GM12874 (cell line): ENCODE data around the gene BRWD1.

ENCODE experiments used
- TF ChIP-seq, protein P1 (sequence below): IDR thresholded peaks from 2 replicates; pipeline ENCODE4 v1.5.1; 2011; ENCODE audit warnings: low read depth, mild to moderate bottlenecking, control low read depth, low read length, moderate library complexity; ENCODE audit not compliant: insufficient read depth

BRWD1 gene

DNA sequence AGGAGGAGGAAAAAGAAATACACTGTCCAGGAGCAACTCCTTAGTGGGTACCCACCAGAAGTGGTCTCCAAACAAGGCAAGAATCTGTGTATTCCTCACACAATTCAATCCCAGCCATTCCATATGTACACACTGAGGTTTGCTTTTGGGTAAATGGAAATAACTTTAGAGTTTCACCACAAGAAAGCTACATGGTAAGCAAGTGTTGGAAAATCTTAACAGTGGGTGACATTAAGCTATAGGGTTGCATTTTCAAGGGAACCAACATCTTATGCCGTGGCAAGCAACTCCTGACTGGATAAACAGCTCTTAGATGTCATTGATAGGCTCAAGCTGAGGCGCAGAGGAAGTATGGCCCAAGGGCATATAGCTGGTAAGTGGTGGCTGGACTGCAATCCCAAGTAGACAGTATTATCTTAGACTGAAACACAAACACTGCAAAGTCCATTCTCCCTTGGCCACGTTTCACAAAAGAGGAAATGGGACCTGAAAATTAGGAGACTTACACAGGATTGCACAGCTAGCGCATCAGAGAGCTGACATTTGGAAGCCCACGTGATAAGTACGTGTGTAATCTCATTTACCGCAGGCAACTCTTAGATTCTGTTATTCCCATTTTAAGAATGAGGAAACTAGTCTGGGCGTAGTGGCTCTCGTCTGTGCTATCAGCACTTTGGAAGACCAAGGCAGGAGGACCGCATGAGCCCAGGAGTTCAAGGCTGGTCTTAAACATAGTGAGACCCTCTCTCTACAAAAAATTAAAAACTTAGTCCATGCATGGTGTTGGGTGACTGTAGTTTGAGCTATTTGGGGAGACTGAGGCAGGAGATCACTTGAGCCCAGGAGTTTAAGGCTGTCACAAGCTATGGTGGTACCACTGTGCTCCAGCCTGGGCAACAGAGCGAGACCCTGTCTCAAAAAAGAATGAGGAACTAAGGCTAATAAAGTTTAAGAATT lies 4.0 kb upstream of the BRWD1 start:
- TF ChIP-seq, protein P1, sequence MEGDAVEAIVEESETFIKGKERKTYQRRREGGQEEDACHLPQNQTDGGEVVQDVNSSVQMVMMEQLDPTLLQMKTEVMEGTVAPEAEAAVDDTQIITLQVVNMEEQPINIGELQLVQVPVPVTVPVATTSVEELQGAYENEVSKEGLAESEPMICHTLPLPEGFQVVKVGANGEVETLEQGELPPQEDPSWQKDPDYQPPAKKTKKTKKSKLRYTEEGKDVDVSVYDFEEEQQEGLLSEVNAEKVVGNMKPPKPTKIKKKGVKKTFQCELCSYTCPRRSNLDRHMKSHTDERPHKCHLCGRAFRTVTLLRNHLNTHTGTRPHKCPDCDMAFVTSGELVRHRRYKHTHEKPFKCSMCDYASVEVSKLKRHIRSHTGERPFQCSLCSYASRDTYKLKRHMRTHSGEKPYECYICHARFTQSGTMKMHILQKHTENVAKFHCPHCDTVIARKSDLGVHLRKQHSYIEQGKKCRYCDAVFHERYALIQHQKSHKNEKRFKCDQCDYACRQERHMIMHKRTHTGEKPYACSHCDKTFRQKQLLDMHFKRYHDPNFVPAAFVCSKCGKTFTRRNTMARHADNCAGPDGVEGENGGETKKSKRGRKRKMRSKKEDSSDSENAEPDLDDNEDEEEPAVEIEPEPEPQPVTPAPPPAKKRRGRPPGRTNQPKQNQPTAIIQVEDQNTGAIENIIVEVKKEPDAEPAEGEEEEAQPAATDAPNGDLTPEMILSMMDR: no peak

DNA sequence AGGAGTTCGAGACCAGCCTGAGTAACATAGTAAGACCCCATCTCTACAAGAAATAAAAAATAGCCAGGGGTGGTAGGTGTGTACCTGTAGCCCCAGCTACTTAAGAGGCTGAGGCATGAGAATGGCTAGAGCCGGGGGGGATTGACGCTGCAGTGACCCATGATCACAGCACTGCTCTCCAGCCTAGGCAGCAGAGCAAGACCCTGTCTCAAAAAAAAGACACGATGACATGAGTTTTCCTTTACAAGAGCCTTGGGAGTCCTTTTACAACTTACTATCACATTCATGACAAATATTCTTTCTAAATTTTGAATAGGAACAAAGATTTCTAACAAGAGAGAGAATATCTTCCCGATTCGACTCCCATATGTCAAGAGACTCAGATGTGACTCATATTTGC lies 3.3 kb upstream of the BRWD1 start:
- TF ChIP-seq, protein P1: no peak

DNA sequence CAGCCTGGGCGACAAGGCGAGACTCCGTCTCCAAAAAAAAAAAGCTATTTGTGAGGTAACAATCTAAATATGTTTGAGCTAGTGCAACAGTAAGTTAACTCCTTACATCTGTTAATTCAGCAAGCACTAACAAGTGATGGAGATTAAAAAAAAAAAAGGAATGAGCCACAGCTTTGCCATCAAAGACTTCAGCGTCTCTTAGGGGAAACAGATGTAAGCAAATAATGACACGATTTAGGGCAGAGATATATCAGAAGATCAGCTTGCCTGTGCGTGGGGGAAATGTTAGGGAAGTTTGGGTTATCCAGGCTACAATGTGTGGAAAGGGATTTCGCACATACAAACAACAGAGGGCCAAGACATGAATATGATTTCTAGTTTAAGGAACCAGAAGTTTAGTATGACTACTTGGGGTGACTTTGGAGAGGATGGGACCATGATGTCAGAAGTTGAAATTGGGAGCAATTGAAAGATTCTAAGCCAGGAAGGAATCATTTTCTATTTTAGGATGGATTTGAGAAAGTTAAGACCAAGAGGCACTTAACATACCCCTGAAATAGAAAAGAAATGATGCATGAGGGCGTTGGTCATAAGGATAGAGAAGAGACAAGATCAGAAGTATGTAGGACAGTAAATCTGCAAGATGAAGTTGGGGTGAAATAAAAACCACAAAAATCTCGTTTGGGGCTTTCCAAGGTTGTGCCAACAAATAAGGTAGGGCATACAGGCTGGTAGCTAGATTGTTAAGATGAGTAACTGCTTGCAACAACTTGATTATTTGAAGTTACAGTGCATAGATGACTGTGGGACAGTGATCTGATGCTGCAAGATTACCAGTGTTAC lies 2.4 kb upstream of the BRWD1 start:
- TF ChIP-seq, protein P1: no peak

DNA sequence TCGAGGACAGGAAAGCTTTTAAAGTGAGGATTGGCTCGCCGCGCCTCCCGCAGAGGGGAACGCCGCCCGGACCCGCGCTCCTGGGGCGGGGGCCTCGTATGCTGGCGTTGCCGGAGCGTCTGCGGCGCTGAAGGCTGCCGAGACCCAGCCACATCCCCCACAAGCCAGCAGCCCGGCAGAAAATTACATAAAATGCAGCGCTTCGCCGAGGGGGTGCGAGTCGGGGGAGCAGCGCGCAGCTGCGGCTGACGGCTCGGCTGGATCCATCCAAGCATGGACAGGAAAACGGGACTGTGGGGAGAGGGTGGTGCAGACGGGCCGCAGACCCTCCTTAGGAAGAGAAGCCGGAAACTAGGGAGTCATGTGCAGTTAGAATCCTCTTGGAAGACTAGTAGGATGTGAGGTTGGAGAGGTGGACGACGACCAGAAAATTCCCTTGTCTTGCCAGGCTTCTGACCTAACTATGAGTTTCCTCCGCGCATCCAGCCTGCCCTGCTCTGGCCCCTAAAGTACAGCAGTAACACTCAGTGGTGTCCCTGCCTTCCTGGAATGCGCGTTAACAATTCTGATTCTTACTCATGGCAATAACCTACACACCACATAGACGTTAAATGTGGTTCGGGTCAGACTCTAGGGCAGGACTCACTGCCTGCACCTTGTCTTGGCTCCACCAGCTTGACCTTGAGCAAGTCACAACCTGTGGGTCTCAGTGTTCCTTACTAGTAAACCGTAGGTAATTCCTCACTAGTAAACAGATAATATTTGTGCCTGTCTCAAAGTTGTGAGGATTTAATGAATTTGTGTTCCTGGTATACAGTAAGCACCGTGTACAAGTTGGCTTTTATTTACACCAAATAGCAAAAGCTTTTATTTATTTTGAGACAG lies 953 bp upstream of the BRWD1 start:
- TF ChIP-seq, protein P1: no peak

DNA sequence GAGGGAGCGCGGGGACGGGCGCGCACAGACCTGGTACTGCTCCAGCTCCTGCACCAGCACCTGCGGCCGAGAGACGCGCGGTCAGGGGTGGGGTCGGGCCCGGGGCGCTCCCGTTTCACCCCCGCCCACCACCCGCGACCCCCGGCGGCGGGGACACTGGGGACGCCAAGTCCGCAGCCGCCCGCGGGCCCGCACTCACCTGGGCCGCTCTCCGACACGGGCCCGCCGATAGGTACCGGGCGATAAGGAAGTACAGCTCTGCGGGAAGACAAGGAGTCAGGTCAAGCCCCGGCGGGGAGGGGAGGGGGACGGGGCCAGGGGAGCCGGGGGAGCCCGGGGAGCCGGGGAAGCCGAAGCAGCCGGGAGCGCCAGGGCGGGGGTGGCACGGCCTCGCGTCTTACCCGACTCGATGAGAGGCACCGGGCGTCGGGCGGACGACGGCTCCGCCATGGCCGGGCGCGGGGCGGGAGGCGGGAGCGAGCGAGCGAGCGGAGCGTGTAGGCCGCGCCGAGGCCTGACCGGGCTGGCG lies 326 bp downstream of the BRWD1 start:
- TF ChIP-seq, protein P1: no peak

DNA sequence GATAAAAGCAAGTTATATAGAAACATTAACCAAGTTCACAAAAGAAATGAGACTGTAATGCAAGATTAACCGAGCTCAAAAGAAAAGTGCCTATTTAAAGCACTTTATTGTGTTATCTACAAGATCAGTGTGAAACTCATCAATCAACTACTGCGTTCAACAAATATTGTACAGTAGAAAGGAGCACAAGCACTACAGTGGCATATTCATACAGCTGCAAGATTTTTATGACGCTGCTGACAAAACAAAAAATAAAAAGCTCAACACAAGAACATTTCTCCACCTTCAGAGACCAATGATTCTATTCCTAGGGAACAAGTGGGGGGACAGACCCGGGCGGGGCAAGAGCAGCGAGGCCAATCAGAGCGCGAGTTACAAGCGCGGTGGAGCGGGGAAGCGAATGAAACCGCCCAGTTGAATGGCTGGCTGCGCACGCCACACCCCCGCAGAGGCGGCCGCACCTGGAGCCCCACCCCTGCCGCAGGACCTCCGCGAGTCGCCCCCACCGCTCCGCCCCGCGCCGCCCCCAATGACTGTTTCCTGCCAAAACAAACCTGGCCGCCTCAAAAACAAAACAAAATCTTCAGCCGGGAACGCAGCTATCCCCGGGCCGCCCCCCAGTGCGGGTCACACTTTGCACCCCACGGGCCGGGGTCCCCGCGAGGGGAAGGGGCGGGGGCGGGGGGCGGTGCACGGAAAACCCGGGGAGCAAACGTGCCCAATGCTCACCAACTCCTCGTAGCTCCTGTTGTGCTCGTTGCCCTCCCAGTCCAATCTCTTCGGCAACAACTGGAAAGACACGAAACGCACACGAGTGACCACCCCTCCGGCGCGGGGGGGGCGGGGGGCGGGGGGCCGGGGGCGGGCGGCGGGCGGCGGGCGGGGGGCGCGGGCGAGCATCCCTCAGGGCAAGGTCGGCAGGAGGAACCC lies 1.1 kb downstream of the BRWD1 start:
- TF ChIP-seq, protein P1: no peak
